Astrocyte of the cerebellum (primary cell): ENCODE data around the gene PLEKHM3.

Experiments used
- DNase-seq: peaks from one replicate; pipeline ENCODE4 v3.0.0-alpha.2; 2011; ENCODE audit warnings: low read depth
- H3K4me3 ChIP-seq: 2 replicates; pipeline ENCODE4 v1.5.1; 2011; ENCODE audit warnings: mild to moderate bottlenecking, low read depth, low read length, moderate library complexity
- CTCF ChIP-seq: IDR thresholded peaks from 2 replicates; pipeline ENCODE4 v1.5.1; 2012; ENCODE audit warnings: low read length, low read depth, moderate library complexity, mild to moderate bottlenecking; ENCODE audit errors: missing control alignments
- in situ Hi-C: cut with HindIII; loops from 2 replicates; pipeline ENCODE4 v1.10.0; 2017; ENCODE audit warnings: low sequenced_read_pairs

The PLEKHM3 gene

GRCh38 chr2:207833251-207833751 lies 192.0 kb downstream of the PLEKHM3 start:
- no peak overlapping the region for H3K4me3 ChIP-seq
- TF ChIP-seq CTCF, result no peak
- DNase-seq, result no peak
- in situ Hi-C loops, result no loop called here

GRCh38 chr2:207831584-207832248 lies 193.6 kb downstream of the PLEKHM3 start:
- no peak overlapping the region for H3K4me3 ChIP-seq
- in situ Hi-C loops, result no loop called here
- no peak for TF ChIP-seq CTCF
- DNase-seq, result no peak

GRCh38 chr2:207830778-207831438 lies 194.4 kb downstream of the PLEKHM3 start:
- no peak for TF ChIP-seq CTCF
- no peak overlapping the region for H3K4me3 ChIP-seq
- in situ Hi-C loops, result no loop called here
- no peak for DNase-seq

GRCh38 chr2:207828361-207829057 lies 196.8 kb downstream of the PLEKHM3 start:
- TF ChIP-seq CTCF, result no peak
- no peak overlapping the region for H3K4me3 ChIP-seq
- no peak for DNase-seq
- in situ Hi-C loops, result no loop called here

GRCh38 chr2:207825978-207826377 lies 199.3 kb downstream of the PLEKHM3 start:
- in situ Hi-C loops, result no loop called here
- no peak for DNase-seq
- H3K4me3 ChIP-seq, result no peak overlapping the region
- TF ChIP-seq CTCF, result no peak

GRCh38 chr2:207825045-207825954 lies 200.0 kb downstream of the PLEKHM3 start:
- H3K4me3 ChIP-seq, result no peak overlapping the region
- no peak for DNase-seq
- in situ Hi-C loops, result no loop called here
- no peak for TF ChIP-seq CTCF
